HG02943 (cell line): ENCODE measurements around the gene STAT4.
"Not testable (repeated sequence)": the region's sequence is repeated elsewhere in the genome, so short reads cannot be mapped to it uniquely, and the experiment has no call there.

ENCODE experiments used
- ATAC-seq: cut with Tn5 transposase; IDR thresholded peaks from one replicate; pipeline ENCODE4 v1.9.1; 2021; ENCODE audit warnings: mild to moderate bottlenecking, low read depth, moderate library complexity; ENCODE audit not compliant: unreplicated experiment

STAT4 gene

DNA sequence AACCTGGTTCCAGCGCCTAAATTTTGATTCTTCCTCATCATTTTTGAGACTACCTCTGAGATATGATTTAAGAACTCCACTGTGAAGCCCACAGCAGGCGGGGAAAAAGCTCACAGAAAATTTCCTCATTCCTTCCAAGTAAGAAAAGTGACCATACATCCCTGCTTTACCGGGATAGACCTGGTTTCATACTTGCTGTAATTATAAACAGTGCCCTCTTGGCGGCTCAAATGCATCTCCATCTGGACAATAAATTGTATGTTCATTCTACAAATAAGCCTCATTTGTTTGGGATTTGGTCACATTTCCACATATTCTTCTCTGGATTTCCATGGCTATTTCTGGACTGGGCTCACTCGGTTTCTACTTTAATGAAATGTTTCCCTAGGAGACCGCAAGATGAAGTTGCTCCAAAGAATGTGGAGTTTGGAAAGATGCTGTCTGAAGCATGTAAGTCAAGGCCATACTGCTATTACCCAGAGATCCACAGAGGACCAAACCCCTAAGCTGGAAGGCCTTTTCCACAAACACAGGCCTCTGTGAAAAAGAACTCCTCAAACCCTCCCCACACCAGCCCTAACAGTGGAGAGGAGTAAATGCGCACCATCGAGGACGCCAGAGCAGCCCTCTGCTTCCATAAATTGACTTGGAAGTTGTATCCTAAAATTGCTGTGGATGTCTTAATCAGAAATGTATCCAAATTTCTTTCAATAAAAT is 150.7 kb downstream of the STAT4 start:
- no peak for ATAC-seq

DNA sequence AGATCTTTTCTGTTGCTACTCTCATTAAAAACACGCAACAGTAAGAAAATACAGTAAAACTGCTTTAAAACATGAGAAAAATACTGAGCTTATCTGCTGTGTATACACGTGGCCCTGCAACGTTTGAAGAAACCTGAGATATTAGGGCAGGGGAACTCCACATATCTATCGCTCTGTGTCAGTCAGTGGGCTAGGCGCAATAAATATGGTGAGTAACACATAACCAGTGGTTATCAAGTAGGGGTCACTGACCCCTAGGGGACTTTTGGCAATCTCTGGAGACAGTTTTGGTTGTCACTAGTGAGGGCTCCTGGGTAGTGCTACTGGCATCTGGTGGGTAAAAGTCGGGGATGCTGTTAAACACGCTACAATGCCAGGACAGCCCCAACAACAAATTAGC is 151.7 kb downstream of the STAT4 start:
- ATAC-seq: no peak

DNA sequence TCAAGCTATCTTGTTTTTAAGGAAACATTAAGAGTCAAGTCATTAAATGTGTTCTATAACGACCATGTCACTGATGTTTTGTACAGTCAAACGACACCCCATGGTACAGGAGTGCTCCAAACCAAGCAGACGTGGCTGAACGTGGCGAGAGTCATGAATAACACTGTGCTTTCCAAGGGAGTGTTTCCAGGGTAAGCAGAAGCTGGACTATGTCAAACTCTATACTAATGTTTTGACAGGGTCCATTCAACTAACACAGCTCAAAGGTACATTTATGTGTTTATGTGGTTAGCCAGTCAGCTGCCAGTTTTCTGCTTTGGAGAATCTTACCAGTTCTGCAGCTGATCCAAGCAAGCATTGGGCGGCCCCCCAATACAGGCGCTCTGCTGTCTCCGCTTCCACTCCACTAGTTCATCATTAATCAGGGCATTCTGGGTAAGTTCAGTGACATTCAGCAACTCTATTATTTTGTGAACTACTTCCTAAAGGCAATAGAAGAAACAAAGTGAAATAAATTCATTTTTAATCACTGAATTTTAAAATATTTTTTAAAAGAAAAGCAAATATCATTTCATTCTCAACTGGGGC is 153.2 kb downstream of the STAT4 start:
- ATAC-seq: no peak

DNA sequence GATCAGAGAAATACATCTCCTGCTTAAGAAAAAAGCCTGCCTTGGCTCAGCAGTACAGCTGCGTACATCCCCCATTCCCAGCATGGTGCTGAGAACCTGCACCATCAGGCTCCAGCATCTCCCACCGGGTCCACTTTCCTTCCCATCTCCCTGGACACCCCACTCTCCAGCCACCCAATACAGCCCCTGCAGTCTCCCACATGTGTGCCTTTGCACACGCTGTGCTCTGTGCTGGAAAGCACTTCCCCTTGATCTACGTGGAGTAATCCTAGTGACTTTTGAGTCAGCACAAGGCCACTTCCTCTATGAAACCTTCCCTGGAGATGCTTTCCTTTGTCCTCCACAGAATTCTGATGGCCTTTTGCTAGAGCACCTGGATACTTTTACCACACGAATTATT is 153.8 kb downstream of the STAT4 start:
- ATAC-seq: no peak

DNA sequence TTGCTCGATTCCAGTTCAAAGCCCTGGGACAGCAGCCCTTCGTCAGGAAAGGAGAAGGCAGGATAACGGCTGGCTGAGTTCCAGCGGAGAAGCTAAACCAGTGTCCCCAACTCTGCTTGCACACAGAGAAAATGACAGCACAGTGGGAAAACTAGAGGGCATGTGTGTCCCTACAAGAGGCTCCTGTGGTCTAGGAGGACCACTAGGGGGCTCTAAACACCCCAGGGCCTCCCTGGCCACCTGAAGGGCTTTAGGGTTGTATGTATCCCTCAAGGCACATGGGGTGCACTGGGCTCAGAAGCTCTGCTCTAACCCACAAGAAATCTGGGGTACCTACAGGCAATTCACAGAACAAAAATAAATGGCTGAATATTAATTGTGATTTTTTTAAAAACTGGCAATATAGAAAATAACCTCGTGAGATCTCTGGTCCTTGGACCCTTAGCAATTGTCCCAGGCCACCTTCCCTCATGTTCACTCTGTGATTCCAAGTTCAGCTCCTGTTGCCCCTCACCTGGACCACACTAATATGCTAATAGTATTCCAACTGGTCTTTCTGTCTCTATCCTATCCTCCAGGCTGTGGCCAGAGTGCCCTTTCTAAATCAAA is 154.4 kb downstream of the STAT4 start:
- ATAC-seq: no peak

DNA sequence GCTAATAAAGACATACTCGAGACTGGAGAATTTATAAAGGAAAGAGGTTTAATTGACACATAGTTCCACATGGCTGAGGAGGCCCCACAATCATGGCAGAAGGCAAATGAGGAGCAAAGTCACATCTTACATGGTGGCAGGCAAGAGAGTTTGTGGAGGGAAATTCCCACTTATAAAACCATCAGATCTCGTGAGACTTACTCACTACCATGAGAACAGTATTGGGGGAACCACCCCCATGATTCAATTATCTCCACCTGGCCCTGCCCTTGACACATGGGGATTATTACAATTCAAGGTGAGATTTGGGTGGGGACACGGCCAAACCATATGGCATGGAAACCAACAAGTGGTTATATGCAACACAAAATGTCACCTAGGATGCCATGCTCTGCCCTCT is 155.5 kb downstream of the STAT4 start:
- not testable (repeated sequence) for ATAC-seq

DNA sequence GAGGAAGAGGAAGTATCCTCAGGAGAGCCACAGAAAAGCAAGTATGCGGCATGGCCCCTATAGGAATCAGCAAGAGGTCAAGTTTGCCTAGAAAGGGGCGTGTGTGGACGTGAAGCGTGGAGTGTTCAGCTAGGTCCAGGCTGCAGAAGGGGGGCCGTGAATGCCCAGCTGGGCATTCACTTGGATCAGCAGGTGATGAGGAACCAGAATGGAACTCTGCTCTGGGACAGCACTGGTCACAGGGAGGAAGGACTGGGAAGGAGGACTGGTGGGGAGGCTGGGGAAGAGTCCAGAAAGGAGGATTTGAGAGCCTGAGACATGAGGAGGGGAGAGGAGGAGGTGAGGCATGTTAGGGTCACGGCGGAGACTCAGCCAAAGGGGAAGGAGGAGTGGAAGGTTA is 156.6 kb downstream of the STAT4 start:
- ATAC-seq: no peak

DNA sequence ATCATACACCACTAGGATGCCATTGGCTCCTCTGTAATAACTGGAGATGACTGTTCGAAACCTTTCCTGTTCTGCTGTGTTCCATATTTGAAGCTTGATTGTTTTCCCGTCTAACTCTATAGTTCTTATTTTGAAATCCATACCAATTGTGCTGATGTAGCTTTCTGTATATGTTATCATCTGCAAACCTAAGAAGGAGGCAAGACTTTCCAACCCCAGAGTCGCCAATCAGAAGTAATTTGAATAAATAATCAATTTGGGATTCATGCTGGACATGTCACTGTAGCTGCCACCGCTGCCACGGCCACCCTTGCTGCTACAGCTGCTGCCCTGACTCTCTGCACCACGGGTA is 157.5 kb downstream of the STAT4 start:
- ATAC-seq: no peak

DNA sequence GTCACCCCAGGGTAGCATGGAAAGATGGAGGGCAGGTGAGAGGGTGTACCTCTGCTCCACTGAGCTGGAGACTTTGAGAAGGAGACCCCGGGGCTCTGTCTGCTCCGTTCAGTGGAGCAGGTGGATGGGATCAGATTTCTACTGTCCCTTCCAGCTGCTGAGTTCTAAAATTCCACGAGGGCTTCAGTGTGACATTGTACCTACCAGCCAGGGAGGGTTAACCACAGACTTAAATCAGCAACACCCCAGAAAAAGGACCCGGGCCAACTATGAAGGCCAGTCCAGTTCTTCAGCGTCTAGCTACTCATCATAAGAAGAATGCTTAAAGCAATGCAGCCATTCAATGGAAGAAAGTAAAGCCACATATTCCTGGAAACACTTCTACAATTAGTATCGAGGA is 160.7 kb downstream of the STAT4 start:
- no peak for ATAC-seq

DNA sequence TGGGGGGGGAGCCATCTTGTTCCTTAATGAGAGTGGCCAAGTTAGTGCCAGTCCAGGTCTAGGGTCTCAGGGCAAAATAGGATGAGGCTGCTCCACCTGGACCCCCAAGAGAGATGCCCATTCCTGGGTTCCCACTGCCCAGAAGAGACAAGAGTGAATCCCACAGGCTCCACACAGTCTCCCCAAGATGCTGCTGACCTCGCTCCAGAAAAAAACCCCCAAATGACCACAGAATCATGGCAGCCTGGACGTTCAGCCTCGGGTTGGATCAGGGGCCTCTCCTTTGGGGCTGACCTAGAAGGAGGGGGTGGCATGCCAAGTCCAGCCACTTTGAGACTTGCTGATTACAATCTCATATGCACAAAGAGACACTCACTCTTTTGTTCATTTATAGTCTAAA is 161.9 kb downstream of the STAT4 start:
- no peak for ATAC-seq

DNA sequence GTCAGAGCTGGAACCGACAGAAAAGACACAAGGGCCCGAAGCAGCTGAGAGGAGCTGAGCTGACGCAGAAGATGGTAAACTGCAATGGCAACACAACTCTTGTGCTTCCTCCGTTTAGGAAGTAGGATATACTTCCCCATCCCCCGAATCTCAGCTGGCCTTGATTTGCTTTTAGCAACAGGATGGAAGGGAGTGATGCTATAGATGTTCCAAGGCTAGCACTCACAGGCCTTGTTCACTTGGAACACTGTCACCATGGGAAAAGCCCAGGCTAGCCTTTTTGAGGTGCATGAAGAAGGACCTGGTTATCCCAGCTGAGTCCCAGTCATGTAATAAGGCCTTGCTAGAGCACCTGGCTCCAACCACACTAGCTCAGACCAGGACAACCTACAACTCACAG is 162.9 kb downstream of the STAT4 start:
- ATAC-seq: no peak

DNA sequence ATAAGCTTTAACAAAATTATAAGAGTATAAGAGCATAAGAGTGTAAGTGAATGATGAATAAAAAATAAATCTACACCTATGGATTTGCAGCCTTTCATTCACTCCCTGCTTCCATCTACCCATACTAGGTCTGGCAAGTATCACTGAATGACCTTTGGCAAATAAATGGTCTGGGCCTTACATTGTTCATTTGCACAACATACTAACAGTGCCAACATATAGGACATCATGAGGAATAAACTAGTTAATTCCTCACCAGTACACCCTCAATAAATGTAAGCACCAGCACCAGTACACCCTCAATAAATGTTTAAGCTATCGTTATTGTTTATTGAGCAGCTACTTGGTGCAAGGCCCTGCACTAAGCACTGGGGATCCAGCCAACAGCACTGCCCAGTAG is 163.7 kb downstream of the STAT4 start:
- ATAC-seq: no peak

DNA sequence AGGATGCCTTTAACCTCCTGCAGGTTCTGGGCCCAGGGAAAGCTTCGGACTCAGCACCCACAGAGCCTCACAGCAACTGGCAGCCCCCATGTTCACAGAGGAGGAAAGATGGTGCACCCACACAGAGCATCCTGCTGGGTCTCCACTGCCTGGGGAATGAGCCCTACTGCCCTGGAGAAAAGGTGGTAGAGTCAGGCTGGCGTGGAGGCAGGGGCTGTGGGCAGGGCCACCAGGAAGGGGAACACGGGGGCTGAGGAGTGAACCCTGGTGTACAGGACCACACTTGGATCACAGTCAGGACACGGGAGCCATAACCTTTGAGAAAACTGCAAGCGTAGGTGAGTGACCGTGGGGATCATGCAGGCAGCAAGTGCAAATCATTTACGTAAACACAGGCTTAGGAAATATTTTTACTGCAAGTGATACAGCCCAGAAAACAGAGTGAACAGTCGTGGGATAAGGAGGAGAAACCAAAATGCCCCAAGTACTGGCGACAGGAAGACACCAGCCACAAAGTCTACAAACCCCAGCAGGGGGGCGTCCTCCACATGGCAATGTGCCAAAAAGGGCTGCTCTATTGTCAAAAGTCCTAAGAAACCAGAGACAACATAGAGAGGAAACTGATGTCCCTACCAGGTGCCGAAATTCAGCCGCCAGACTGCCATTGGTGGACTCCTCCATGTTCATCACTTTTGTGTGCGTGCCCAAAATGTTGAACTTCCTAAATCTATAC is 164.4 kb downstream of the STAT4 start:
- ATAC-seq: no peak

DNA sequence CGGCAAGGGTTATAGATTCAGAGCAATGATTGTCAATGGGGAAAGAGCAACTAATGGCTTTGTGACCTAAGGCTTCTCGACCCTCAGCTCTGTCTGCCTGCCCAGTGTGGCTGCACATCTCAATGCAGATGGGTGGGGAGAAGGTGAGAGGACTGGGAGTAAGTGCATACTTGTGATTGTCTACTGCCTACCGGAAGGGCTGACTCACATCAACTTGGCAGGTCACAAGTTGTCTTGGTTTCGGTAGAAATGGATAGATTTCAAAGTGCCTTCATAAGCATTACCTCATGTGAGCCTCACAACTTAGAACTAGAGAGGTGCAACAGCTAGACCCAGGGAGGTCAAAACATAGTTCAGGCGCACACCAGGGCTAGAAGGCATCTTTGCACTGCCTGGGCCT is 166.2 kb downstream of the STAT4 start:
- no peak for ATAC-seq

DNA sequence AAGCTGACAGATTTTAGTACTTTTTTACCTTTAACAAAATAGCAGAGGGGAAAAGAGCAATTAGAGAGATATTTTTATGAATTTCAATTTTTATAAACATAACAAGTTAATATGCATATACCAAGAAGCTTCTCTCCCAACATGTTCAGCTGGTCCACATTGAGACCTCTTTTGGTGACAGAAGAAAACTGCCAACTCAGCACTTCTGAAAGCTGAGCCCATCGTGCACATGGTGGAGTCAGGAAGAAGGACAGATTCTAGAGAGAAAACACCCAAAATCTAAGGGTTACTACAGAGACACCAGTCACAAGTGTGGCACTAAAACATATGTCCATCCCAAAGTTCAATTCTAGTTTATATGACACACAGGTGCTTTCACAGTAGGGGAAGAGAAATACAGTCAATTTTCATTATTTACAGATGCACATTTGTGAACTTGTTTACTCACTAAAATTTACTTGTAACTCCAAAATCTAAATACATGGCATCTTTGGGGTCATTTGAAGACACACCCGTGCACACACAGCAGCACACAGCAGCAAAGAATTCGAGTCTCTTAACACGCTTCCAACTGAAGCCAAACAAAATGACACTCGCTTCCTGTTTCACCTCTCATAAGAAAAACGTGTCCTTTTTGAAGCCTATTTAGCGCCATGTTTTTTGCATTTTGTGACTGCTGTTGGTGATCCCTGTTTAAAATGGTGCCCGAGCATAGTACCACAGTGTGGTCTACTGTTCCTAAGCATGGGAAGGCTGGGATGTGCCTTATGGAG is 168.3 kb downstream of the STAT4 start:
- no peak for ATAC-seq

DNA sequence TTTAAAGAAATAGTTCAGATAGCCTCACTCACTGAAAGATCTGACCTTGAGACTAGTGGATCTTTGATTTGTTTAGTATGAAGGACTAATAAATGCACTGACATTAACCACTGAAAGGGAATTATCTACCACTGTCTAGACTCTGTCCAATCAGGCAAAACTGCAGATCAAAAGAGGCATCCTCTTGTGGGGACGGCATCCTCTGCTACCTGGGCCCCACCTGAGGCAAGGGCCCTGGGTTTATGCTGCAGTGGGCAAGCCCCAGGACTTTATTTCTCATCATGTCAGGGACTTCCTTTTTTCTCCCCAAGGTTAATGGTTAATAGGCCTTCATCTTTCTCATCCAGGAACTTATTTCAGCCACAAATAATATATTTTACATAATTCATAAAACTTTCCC is 169.1 kb downstream of the STAT4 start:
- ATAC-seq: no peak

DNA sequence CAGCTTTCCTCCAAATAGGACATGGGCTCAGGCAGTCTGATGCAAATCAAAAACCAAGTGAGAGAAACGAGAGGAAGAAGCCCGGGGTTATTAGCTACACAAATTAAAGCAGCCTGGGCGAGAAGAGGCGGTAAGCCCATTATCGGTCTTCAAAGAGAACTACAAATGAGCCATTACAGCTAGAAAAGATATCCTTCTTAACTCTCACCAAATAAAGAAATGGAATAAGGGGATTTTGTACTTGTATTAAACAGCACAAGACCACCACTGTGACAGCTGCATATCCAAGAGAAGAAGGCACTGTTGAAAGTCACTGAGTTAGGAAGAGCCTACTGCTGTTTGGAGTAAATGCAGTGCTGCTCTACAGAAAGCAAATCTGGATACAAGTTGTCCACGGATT is 169.5 kb downstream of the STAT4 start:
- no peak for ATAC-seq

DNA sequence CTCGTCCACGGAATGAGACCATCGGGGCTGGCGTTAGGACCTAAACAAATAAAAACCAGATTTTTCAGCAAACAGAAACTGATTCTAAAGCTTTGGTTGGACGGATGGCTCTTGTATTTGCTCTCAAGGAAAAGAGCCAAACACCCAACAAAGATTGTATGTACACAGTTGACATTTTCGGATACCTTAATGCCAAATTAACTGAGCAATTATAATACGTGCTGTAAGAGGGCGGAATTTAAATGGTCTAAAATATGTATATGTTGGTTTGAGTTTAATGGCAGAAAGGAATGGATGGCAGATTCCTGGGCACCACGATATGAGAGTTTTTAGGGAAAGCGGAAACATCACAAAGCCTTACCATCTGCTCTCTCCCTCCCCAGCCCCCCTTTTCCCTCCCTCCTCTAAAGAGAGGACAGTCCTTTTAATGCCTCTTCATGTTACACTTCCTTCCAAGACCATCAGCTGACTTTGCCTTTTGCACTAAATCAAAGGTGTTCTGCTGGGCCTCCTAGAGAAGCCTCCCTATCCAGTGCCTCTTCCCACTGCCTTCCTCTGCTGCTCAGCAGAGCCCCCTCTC is 170.1 kb downstream of the STAT4 start:
- ATAC-seq: no peak

DNA sequence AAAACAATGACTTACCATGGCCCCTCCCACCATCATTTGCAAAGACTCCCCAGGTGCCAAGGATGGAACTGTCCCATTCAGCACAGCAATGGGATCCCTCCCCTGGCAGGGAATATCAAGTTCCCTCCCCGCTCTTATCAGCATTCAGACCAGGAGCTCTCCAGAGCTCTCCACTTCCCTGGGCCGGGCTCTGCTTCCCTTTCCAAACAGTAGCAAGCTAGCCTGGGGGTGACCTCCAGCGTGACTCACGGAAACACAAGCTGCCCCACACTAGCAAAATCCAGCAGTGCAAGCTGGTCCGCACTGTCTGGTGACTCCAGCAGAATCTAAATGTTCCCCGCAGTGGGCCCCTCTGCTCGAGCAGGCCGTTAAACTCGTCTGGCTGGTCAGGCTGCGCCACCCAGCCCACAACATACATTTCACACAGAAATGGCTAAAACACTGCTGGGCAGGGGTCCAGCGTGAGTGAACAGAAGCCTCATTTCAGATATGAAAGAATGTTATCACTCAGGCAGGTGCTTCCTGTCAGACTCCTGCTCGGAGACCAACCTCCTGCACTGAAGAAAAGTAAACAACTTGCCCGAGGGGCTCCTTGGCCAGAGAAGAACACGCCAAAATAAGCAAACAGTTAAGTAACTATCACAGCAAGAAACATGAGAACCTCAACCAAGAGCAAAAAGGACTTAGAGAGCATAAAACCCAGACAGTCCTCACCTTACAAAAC is 170.7 kb downstream of the STAT4 start:
- ATAC-seq: no peak
